HG02884 (cell line): ENCODE measurements around the gene DERL3.

Experiments used
- ATAC-seq: cut with Tn5 transposase; IDR thresholded peaks from one replicate; pipeline ENCODE4 v1.9.1; 2021; ENCODE audit warnings: mild to moderate bottlenecking, moderate library complexity; ENCODE audit not compliant: unreplicated experiment

The DERL3 gene

GRCh38 chr22:23847991-23848864 is 9.4 kb upstream of the DERL3 start:
- no peak for ATAC-seq

DNA sequence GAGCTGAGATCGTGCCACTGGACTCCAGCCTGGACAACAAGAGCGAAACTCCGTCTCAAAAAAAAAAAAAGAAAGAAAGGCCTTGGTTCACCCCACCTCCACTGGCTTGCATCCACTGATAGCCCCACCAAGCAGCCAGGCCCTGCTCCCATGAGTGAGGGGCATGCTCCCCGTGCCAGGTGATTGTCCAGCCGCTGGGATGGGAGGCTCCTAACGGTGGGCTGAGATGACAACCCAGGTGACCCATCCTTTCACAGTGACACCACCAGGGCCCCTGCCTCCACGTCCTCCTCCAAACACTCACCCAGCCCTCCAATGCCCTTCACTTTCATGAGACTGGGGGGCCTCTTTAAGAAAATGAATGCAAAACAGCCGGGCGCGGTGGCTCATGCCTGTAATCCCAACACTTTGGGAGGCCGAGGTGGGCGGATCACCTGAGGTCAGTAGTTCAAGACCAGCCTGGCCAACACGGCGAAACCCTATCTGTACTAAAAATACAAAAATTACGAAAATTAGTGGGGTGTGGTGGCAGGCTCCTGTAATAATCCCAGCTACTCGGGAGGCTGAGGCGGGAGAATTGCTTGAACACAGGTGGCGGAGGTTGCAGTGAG is 8.6 kb upstream of the DERL3 start:
- no peak for ATAC-seq

- no peak for ATAC-seq
Measured at GRCh38 chr22:23846081-23846469, 7.3 kb upstream of the DERL3 start.

DNA sequence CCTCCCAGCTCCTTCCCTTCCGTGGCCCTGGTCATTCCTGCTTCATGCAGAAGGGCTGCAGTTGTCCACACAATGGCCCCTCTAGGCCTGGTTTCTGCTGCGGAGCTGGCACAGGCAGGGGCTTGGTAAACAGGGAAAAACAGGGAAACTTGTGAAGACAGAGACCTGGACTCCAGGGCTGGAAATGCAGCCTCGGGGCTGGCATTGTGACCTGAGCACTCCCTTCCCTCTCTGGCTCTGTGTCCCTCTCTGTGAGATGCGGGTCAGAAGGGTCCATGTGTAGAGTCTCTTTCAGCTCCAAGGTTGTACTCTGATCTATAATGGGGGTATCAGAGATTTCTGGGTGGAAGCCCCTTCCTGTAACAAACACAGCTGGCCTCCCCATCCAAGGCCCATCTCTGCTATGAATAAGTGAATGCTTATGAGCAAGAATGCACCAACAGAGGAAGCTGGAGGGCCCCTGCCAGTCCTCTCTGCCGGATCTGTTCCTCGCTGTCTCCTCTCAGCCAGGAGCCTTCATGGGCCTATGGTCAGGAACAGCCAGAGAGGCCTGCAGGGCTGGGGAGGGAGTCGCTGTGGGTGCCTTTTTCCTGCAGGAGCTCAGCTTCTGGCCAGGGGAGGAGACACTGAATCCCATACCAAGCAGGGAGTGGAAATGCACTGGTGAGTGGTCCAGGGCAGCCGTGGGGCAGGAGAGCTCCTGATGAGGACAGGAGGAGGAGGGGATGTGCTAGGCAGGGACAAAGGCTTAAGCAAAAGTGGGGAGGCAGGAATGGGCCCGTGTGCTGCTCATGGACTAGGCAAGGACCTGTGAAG is 6.7 kb upstream of the DERL3 start:
- no peak for ATAC-seq

GRCh38 chr22:23844739-23845202 is 6.0 kb upstream of the DERL3 start:
- ATAC-seq, result no peak

GRCh38 chr22:23842599-23842998 is 3.8 kb upstream of the DERL3 start:
- no peak for ATAC-seq

DNA sequence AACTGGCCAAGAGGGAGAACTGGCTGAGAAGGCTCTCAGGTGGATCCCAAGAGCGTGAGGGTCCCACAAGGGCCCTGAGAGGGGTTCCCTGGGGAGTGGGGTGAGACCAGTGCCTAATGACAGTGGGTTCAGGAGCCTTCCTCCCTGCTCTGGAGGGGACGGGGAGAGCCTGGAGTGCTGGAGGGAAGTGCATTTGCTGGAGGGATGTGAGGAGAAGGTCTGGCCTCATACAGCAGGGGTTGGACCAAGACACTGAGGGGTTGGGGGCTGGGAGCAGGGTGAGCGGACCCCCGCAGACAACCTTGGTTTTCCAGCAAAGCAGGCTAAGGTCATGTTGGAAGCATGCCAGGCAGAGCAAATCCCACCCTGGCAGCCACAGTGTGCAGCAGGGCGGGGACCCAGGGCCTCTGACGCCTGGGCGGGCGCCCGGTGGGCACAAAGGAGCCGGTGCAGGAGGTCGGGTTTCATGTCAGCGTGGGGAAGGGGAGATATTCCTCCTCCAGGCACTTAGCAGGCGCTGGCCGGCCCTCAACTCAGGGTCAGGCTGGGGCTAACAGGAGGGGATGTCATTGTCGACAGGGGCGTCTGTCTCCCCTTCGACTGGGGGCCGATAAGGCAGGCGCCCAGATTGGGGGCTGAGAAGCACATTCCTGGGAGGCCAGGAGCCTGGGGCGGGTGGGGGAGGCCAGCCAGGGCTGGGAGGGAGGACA is 3.1 kb upstream of the DERL3 start:
- ATAC-seq, result no peak

DNA sequence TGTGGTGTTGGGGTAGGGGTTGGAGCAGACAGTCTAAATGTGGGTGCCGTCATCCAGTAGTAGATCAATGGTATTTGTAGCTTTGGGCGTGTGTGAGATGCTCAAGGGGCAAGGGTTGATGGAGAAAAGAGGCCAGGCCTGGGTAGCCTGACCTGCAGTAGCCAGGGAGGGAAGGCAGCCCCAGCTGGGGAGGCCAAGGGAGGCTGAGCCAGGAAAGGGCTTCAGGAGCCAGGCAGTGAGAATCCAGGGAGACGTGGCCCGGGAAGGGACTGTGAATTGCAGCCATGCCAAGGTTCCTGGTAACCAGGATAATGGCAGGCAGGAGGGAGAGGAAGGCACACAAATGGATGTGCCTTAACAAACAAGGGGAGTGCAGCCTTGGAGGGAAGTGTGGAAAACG is 2.5 kb upstream of the DERL3 start:
- ATAC-seq, result no peak

- ATAC-seq, result no peak
Measured at GRCh38 chr22:23840026-23840425, 1.2 kb upstream of the DERL3 start.

GRCh38 chr22:23837911-23838680 is 710 bp downstream of the DERL3 start:
- no peak for ATAC-seq

GRCh38 chr22:23837496-23837859 is 1.3 kb downstream of the DERL3 start:
- no peak for ATAC-seq

GRCh38 chr22:23836692-23837495 is 1.9 kb downstream of the DERL3 start:
- no peak for ATAC-seq

- no peak for ATAC-seq
Measured at GRCh38 chr22:23836281-23836680, 2.5 kb downstream of the DERL3 start.

DNA sequence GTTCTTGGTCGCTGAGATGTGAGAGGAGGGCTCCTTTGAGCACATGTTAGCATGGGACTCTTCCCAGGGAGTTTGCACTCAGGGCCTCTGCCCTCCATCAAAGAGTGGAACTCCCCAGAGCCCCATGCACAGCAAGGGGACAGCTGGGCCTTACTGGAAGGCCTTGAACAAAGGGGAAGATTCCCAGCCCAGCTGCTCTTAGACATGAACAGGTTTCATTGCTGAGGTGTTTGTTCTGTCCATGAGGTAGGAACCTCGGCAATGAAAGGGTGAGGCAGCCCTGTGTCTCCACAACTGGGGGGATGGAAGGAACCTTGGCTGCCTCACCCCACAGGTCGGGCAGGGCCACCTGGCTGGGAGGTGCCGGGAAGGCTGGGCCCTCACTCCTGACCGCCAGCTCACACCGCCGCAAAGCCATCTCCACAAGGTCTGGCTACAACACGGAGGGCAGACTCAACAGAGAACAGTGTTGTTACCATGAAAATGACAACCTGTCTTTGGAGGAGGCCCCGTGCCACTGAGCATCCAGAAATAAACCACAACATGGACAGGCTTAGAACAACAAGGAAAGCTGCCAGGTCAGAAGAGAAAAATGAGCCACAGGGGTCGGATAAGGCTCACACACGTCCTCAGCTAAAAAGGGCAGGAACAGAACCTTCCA is 3.2 kb downstream of the DERL3 start:
- no peak for ATAC-seq

GRCh38 chr22:23834793-23835483 is 3.9 kb downstream of the DERL3 start:
- ATAC-seq, result no peak

DNA sequence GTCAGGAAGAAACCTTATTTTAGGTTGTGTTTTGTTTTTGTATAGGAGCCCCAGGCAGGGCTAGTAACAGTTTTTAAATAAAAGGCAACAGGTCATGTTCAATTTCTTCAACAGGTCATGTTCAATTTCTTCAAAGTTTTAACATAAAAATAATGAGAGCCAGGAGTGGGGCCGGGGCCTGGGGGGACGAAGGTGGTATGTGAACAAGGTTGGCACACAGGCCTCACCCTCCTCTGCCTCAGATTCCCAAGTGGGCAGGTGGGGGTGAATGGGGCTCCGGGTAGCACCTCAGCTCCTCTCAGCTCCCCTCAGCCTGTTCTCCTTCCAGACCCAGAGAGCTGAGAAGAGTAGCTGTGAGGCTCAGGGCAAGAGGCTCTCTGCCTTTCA is 4.4 kb downstream of the DERL3 start:
- no peak for ATAC-seq

- no peak for ATAC-seq
Measured at GRCh38 chr22:23833911-23834317, 4.9 kb downstream of the DERL3 start.

DNA sequence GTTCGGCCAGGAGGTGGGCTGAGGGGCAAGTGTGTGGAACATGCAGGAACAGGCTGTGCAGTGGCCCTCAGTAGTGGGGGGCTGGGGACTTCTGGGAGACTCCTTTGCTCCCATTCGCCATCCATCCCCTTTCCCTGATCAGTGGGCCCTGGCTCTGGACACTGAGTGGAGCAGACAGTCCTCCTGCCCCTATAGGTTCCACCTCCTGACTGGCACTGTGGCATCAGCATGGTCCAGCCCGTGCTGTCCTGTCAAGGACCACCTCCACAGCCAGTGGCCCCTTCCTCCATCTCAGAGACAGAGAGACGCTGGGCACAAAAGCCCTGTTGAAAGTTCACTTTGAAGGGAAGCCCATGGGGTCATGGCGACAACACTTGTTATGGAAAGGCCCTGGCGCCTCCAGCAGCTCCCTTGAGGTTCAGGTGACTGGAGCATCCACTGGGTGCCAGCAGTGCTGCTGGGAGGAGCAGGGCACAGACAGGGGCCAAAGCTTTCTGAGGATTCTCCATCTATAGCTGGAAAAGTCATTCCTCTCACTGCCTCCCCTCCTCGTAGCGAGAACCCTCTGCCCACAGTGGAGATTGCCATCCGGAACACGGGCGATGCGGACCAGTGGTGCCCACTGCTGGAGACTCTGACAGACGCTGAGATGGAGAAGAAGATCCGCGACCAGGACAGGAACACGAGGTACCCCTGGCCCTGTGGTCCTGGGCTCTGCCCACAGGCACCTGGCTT is 5.6 kb downstream of the DERL3 start:
- ATAC-seq, result no peak
